ENCODE data around the gene KRTAP10-6.
"Not testable (repeated sequence)": the region's sequence is repeated elsewhere in the genome, so short reads cannot be mapped to it uniquely, and the experiment has no call there.

The KRTAP10-6 gene

DNA sequence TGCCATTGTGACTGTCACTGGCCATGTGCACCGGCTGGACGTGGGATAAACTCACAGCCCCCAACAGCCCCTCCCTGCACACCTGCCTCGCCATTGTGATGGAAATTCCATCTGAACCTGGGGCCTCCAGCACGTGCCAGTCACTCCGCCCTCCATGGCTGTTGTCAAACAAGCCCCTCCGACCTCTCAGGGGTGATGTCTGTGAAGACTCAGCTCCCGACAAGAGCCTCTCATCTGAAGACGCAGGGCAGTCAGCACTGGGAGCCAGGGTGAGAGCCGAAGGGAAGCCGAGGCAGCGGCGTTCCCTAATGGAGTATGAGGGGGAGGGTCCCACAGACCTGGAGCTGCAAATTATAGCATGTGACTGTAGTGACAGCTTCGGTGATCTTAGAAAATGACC, 39.6 kb downstream of the KRTAP10-6 start:
- DNase-seq: no peak

GRCh38 chr21:44552136-44552535, 40.2 kb downstream of the KRTAP10-6 start:
- no peak for DNase-seq

- no peak for DNase-seq
These were observed 40.9 kb downstream of the KRTAP10-6 start, which contains the start of gene KRTAP10-2 for GRCh38 chr21:44551340-44551961. KRTAP10-2 (minus strand) TSS chr21:44551505; CDS start chr21:44551458, 47 bp downstream.

- DNase-seq: no peak
These were observed 41.5 kb downstream of the KRTAP10-6 start for GRCh38 chr21:44550807-44551206.

DNA sequence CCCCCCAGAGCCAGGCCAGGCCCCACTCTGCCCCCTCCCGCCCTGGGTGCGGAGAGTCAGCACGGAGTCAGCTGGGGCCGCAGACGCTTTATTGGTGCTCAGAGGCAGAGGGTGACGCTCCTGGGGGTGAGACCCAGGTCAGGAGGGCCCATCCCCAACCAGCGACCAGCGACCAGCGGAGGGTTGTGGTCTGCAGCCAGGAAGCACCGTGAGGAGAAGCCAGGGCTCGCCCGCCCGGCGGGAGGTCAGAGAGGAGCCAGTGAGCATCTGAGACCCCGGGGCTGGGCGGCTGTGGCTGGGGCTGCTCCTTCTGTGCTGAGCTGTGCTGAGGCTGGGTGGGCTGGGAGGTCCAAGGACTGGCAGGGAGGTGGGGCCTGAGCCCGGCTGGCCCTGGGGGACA, 42.0 kb downstream of the KRTAP10-6 start:
- not testable (repeated sequence) for DNase-seq

GRCh38 chr21:44549525-44550211, 42.6 kb downstream of the KRTAP10-6 start:
- DNase-seq: no peak

- DNase-seq: no peak
These were observed 43.4 kb downstream of the KRTAP10-6 start for GRCh38 chr21:44548922-44549321.

DNA sequence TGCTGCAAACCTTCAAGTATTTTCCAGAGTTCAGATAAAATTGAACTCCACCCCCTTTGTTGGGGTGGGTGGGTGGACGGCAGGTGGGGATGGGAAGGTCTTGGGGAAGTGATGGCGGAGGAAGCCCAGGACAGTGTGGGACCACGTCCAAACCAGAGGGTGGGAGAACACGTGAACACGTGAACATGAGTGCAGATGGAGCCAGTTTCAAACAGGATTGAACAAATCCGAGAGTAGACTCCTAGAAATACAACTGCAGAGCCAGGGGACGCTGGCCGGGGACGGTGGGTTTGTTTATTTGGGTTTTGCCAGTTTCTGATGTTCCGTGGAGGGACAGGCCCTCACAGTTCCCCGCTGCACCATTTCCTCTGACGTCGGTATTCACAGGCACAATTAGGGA, 43.9 kb downstream of the KRTAP10-6 start:
- no peak for DNase-seq

DNA sequence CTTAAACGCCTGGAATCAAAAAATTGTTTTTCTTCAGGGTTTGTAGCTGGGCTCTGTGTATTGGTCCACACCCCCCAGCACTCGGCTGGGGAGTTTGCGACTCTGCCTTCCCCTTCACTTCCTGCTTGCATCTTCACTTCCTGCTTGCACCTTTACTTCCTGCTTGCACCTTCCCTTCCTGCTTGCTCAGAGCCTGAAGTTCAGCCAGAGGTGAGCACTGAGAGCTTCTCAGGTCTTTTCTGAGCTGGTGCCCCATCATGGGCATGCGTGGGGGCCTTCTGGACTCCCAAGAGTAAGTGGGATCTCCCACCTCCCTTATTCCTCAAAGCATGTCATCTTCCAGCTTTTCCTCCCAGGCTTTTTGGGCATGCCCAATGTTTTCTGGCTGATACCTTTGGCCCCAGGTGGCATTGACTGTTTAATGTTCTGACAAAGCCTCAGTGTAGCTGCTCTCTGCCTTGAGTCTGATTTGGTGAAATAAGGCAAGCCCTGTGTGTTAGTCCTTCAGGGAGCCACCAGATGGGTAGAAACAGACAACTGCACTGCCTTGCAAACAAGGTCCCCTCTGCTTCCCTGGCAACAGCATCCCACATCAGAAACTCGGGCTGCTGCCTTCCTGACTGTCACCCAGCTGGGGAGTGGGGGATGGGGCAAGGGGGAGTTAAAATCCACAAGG, 44.5 kb downstream of the KRTAP10-6 start:
- DNase-seq: no peak

DNA sequence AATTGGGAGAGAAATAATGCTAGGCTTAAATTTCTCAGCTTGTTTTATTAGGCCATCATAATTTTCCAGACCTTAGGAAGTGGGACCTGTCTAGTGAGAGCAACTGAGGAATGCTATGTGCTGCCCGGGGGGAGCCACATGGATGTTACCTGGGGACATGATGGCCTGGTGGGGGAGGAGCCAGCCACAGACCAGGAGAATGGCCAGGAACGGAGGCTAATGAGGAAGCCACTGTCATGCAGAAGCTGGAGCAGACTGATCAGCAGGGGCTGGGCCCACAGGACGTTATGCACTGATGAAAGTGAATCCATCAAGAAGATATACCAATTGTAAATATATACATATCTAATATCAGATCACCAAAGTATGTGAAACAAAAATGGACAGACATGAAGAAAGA, 47.7 kb downstream of the KRTAP10-6 start:
- no peak for DNase-seq

DNA sequence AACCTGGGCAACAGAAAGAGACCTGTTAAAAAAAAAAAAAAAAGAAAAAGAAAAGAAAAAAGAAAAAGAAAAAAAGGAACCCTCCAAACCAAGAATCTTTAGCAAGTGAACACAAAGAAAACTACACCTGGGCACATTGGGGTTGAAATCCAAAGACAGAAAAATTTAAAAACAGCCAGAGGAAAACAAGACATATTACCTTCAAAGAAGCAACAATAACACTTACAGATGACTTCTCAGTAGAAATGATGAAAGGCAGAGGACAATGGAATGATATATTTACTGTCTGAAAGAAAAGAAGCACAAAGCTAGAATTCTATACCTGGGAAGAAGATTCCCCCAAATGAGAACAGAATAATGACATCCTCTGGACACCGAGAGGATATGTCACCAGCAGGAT, 49.6 kb downstream of the KRTAP10-6 start:
- no peak for DNase-seq

All from inflammatory macrophage treated with lipopolysaccharide for 1 hour (primary cell).